Heart right ventricle (tissue), 16 donors: ENCODE results near the gene ALPG. TPM values are rescaled to one million over a fixed set of nuclear protein-coding genes. Genes with fewer than 3 reads are reported as not detected.

Experiments
- ATAC-seq, 8 donors: fragments of 200-7000 bp; cut with Tn5 transposase; one replicate each; pipeline ENCODE4 v1.9.1; 2020; ENCODE audit warnings: mild to moderate bottlenecking in 8 of 8, moderate library complexity in 8 of 8, moderate number of reproducible peaks in 1 of 8
- DNase-seq, 2 donors: peaks; one replicate each; pipeline ENCODE4 v3.0.0-alpha.2; 2020
- H3K27ac ChIP-seq, 10 donors: fragments of 200-600 bp; sonication (generic) in 2 of 10; one replicate each; pipeline versions ENCODE4 v1.5.0 to v1.8.0; 2020 to 2022; ENCODE audit warnings: mild to moderate bottlenecking in 3 of 10
- H3K27me3 ChIP-seq, 7 donors: fragments of 200-600 bp; one replicate each; pipeline ENCODE4 v1.8.0; 2021 to 2022; ENCODE audit warnings: mild to moderate bottlenecking in 2 of 7
- H3K36me3 ChIP-seq, 9 donors: fragments of 200-600 bp; sonication (generic) in 1 of 9; one replicate each; pipeline versions ENCODE4 v1.5.0 to v1.8.0; 2020 to 2022; ENCODE audit warnings: mild to moderate bottlenecking in 2 of 9
- H3K4me1 ChIP-seq, 9 donors: fragments of 200-600 bp; sonication (generic) in 1 of 9; one replicate each; pipeline versions ENCODE4 v1.5.0 to v1.8.0; 2020 to 2022; ENCODE audit warnings: mild to moderate bottlenecking in 4 of 9
- H3K4me3 ChIP-seq, 10 donors: fragments of 200-600 bp; sonication (generic) in 2 of 10; one replicate each; pipeline versions ENCODE4 v1.5.0 to v1.8.0; 2020 to 2022; ENCODE audit warnings: mild to moderate bottlenecking in 7 of 10, moderate library complexity in 2 of 10
- H3K9me3 ChIP-seq, 11 donors: fragments of 200-600 bp in 10 of 11; sonication (generic) in 2 of 11; one replicate each; pipeline versions ENCODE4 v1.5.0 to v1.8.0; 2013 to 2022; ENCODE audit warnings: mild to moderate bottlenecking in 2 of 11, control low read depth in 1 of 11, moderate library complexity in 1 of 11
- WGBS, 2 donors: extraction: QIAGEN DNeasy Blood & Tissue Kit; methylation state at CpG; one replicate each; pipeline ENCODE4 v1.1.7; 2013; ENCODE audit warnings: inconsistent platforms in 1 of 2; 5-methylcytosine and 5-hydroxymethylcytosine counted together
- intact Hi-C, 10 donors: fragments of 100-400 bp; cut with DNase I; formaldehyde crosslinking; loops; one replicate each; pipeline versions ENCODE4 v1.11.1 to v1.14.2; 2022
- polyA plus RNA-seq, 2 donors: library from polyadenylated mRNA; stranded (reverse); fragments of 200-250 nt; gene quantifications; one replicate each; pipeline ENCODE4 v1.2.3, GENCODE V29; 2013
- total RNA-seq, 10 donors: library from RNA; stranded (reverse); fragmentation: NEBNext Ultra II Directional in 3 of 10; extraction: Animal tissue kit (Norgen Biotek cat#: 25700) in 3 of 10; gene quantifications; one replicate each; pipeline versions ENCODE4 v1.2.1 to v1.2.4, GENCODE V29; 2021 to 2023
- TF ChIP-seq, protein P1 (sequence below), 9 donors: fragments of 200-600 bp; sonication (generic) in 2 of 9; IDR thresholded peaks; one replicate each; pipeline versions ENCODE4 v1.5.0 to v1.8.0; 2021 to 2022; ENCODE audit warnings: antibody characterized with exemption in 9 of 9, mild to moderate bottlenecking in 5 of 9, moderate library complexity in 1 of 9
- donor health status: Arrhythmogenic right ventricular cardiomyopathy.
- donor health status: ischemic (EF 13 %, LVEDD 7.1; RV severe dilation, severe dysfunction).
- donor health status: healthy with polysubstance abuse.
- donor health status: DM: no; HTN: yes; CAD: no.
- donor health status: DM: no; HTN: no; CAD: no.
- donor health status: ischemic (EF 25% LVEDD 6.9; RV normal size, moderate dysfunction).
- donor health status: ischemic (EF 25% LVEDD 5.7; RV mildly dilated, moderate dysfunction).
- donor health status: healthy.
- donor health status: DM: yes; HTN: yes; CAD: no.
- donor health status: Ischemic cardiomyopathy.
- donor health status: ischemic (EF 35%, LVEDD 5.7; RV mildly dilated, moderate dysfunction).
- donor health status: nonischemic (EF 11% LVEDD 7.7; RV severe dilation, severe dysfunction).
- donor health status: DM: yes; HTN: yes; CAD: no.
- donor health status: PGD.
- donor health status: ischemic (EF 29% LVEDD 5.4; RV normal size, mild dysfunction).
- donor health status: nonischemic (EF 23%, LVEDD 6.1; RV moderate dilation, normal function).

The ALPG gene
- total and polyA plus RNA-seq, 12 donors, result not detected

DNA sequence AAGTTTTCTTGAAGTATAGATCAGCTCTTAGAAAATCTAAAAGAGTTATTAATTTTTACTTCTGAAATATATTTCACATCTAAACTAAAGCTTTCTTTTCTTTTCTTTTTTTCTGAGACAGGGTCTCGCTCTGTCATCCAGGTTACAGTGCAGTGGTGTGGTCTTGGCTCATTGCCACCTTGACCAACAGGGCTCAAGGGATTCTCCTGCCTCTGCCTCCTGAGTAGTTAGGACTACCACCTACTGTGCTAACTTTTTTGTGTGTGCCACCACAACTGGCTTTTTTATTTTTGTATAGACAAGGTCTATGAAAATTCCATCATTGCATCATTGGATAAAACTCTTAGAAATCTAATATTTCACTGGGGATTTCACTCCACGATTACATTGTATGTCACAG lies 10.0 kb upstream of the ALPG start:
- H3K27ac ChIP-seq, result no peak overlapping the region
- H3K27me3 ChIP-seq, result peaks cover 0 to 87% (median 58%) of the 10 kb centered on the region in 7 donors
- 64 to 69% methylated on average over 2 of the region's 2 CpGs for WGBS, 2 donors
- H3K9me3 ChIP-seq, result no peaks in the 10 kb centered on the region
- TF ChIP-seq, protein P1, sequence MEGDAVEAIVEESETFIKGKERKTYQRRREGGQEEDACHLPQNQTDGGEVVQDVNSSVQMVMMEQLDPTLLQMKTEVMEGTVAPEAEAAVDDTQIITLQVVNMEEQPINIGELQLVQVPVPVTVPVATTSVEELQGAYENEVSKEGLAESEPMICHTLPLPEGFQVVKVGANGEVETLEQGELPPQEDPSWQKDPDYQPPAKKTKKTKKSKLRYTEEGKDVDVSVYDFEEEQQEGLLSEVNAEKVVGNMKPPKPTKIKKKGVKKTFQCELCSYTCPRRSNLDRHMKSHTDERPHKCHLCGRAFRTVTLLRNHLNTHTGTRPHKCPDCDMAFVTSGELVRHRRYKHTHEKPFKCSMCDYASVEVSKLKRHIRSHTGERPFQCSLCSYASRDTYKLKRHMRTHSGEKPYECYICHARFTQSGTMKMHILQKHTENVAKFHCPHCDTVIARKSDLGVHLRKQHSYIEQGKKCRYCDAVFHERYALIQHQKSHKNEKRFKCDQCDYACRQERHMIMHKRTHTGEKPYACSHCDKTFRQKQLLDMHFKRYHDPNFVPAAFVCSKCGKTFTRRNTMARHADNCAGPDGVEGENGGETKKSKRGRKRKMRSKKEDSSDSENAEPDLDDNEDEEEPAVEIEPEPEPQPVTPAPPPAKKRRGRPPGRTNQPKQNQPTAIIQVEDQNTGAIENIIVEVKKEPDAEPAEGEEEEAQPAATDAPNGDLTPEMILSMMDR (IDR thresholded peaks at IDR 0.05), result no peak
- DNase-seq, result no peak
- no peak overlapping the region for H3K4me3 ChIP-seq
- ATAC-seq, result no peak
- no peaks in the 10 kb centered on the region for H3K36me3 ChIP-seq
- intact Hi-C loops, result no loop called here
- H3K4me1 ChIP-seq, result no peaks in the 10 kb centered on the region

DNA sequence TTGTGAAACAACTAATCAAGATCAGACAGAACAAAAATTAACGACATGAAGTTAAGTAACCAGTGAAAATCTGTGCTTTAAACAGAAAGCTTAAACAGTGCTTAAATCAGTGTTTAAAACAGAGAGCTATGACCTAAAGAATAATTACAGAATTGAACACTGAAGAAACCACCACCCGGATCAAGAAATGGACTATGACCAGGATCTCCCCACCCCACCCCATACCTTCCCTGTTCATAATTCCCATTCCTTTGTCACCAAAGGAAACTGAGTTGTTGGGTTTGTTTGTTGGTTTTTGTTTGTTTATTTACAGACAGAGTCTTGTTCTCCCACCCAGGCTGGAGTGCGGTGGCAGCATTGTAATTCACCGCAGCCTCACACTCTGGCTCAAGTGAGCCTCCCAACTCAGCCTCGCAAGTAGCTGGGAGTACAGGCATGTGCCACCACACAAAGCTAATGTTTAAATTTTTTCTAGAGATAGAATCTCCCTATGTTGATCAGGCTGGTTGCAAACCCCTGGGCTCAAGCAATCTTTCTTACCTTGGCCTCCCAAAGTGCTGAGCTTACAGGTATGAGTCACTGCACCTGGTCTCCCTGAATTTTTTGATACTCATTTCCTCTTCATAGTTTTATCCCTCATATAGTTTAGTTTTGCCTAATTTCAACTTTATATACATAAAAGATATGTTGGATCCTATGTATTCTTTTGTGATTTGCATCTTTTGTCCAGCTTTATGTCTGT lies 8.2 kb upstream of the ALPG start:
- intact Hi-C loops, result no loop called here
- TF ChIP-seq, protein P1 (IDR thresholded peaks at IDR 0.05), result no peak
- no peak overlapping the region for H3K4me3 ChIP-seq
- DNase-seq (no peak), ATAC-seq (no peak)
- H3K9me3 ChIP-seq, result no peaks in the 10 kb centered on the region
- H3K4me1 ChIP-seq, result no peaks in the 10 kb centered on the region
- no peaks in the 10 kb centered on the region for H3K36me3 ChIP-seq
- H3K27ac ChIP-seq, result no peak overlapping the region
- H3K27me3 ChIP-seq, result peaks cover 0 to 82% (median 44%) of the 10 kb centered on the region in 7 donors
- WGBS, 2 donors, result 90 to 95% methylated on average over 5 of the region's 5 CpGs

DNA sequence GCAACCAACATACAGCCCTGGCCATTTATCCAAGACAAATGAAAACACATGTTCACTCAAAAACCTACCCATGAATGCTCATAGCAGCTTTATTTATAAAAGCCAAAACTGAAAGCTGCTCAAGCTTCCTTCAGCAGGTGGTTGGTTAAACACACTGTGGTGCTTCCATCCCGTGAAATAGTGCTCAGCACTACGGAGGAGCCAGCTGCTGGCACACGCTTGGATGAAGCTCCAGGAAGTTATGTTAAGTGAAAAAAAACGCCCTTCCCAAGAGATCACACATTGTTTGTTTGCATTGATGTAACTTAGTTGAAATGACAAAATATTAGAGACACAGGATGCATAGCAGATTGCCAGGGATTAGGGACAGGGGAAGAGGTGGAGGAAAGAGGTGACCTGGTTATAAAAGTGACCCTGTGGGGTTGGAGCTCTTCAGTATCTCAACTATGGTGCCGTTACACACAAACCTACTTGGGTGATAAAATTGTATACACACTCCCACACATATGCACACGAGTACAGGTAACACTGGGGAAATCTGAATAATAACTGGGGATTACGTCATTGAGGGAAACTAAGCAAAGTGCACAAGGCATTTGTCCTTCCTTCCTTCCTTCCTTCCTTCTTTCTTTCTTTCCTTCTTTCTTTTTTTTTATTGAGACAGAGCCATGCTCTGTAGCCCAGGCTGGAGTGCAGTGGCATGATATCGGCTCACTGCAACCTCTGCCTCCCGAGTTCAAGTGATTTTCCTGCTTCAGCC lies 6.2 kb upstream of the ALPG start:
- intact Hi-C loops, result no loop called here
- H3K27me3 ChIP-seq, result peaks cover 0 to 72% (median 28%) of the 10 kb centered on the region in 7 donors
- H3K4me1 ChIP-seq, result no peaks in the 10 kb centered on the region
- TF ChIP-seq, protein P1 (IDR thresholded peaks at IDR 0.05), result no peak
- H3K4me3 ChIP-seq, result no peak overlapping the region
- ATAC-seq (no peak), DNase-seq (no peak)
- 54 to 55% methylated on average over 9 of the region's 9 CpGs for WGBS, 2 donors
- H3K27ac ChIP-seq, result no peak overlapping the region
- H3K36me3 ChIP-seq, result no peaks in the 10 kb centered on the region
- H3K9me3 ChIP-seq, result no peaks in the 10 kb centered on the region

DNA sequence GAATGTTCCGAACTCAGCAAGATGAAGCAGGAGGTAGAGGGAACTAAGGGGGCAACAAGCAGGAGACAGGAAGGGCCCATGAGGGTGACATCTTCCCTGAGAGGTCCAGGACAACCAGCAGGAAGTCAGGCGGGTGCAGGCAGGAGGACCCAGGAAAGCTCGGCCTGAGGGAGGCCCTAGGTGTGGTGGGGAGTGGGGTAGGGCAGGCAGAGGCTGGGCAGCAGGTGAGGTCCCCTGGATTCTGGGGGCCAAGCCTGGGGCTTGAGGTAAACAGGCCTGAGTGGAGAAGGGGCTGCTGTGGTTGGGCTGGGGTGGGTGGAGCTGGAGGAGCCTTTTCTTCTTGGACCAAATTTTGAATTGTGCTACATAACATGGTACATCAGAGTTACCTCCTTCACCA lies 4.1 kb upstream of the ALPG start:
- Histone ChIP-seq H3K9me3 (no peaks in the 10 kb centered on the region), H3K27me3 (peaks cover 0 to 58% (median 21%) of the 10 kb centered on the region in 7 donors), H3K4me3 (no peak overlapping the region), H3K4me1 (no peaks in the 10 kb centered on the region), H3K27ac (no peak overlapping the region), H3K36me3 (no peaks in the 10 kb centered on the region)
- 90 to 92% methylated on average over 3 of the region's 3 CpGs for WGBS, 2 donors
- ATAC-seq (no peak), DNase-seq (no peak)
- TF ChIP-seq, protein P1 (IDR thresholded peaks at IDR 0.05), result no peak
- intact Hi-C loops, result no loop called here
